Activated CD4-positive, CD25-positive, alpha-beta regulatory T cell treated with anti-CD3 and anti-CD28 coated beads, Interleukin-2, amount 50 U/mL, for 72 hours (primary cell): ENCODE results near the gene IGFBP6.

Experiments
- DNase-seq: peaks from one replicate; pipeline ENCODE4 v3.0.0; 2021

IGFBP6 gene

GRCh38 chr12:53097564-53098353, at the start of gene IGFBP6:
IGFBP6 (plus strand) TSS chr12:53097667; CDS start chr12:53097718, 51 bp downstream.
- DNase-seq, result peak; percentile 67

GRCh38 chr12:53048033-53048779, 49.3 kb upstream of the IGFBP6 start:
- DNase-seq, result no peak

- no peak for DNase-seq
These were observed 48.6 kb upstream of the IGFBP6 start for GRCh38 chr12:53048780-53049401.

GRCh38 chr12:53049571-53050318, 47.7 kb upstream of the IGFBP6 start, which contains the start of gene TNS2:
TNS2 (plus strand) TSS chr12:53050065; CDS start chr12:53050186, 121 bp downstream.
- DNase-seq, result no peak

- no peak for DNase-seq
These were observed 46.9 kb upstream of the IGFBP6 start for GRCh38 chr12:53050426-53051057.

- no peak for DNase-seq
These were observed 46.2 kb upstream of the IGFBP6 start for GRCh38 chr12:53051058-53051880.

GRCh38 chr12:53051881-53052412, 45.5 kb upstream of the IGFBP6 start:
- DNase-seq, result no peak

- DNase-seq, result no peak
These were observed 44.8 kb upstream of the IGFBP6 start for GRCh38 chr12:53052419-53053217.

GRCh38 chr12:53053218-53054111, 44.0 kb upstream of the IGFBP6 start:
- DNase-seq, result peak; percentile 51

- DNase-seq, result peak; percentile 90
These were observed 43.2 kb upstream of the IGFBP6 start for GRCh38 chr12:53054112-53054878.

GRCh38 chr12:53055471-53056266, 41.8 kb upstream of the IGFBP6 start:
- no peak for DNase-seq

- no peak for DNase-seq
These were observed 41.2 kb upstream of the IGFBP6 start for GRCh38 chr12:53056296-53056695.

- no peak for DNase-seq
These were observed 40.6 kb upstream of the IGFBP6 start for GRCh38 chr12:53056901-53057300.

- no peak for DNase-seq
These were observed 39.5 kb upstream of the IGFBP6 start for GRCh38 chr12:53057816-53058500.

- no peak for DNase-seq
These were observed 38.6 kb upstream of the IGFBP6 start for GRCh38 chr12:53058674-53059433.

- no peak for DNase-seq
These were observed 37.9 kb upstream of the IGFBP6 start for GRCh38 chr12:53059434-53060063.
